ENCODE measurements around the gene CCDC167.

DNA sequence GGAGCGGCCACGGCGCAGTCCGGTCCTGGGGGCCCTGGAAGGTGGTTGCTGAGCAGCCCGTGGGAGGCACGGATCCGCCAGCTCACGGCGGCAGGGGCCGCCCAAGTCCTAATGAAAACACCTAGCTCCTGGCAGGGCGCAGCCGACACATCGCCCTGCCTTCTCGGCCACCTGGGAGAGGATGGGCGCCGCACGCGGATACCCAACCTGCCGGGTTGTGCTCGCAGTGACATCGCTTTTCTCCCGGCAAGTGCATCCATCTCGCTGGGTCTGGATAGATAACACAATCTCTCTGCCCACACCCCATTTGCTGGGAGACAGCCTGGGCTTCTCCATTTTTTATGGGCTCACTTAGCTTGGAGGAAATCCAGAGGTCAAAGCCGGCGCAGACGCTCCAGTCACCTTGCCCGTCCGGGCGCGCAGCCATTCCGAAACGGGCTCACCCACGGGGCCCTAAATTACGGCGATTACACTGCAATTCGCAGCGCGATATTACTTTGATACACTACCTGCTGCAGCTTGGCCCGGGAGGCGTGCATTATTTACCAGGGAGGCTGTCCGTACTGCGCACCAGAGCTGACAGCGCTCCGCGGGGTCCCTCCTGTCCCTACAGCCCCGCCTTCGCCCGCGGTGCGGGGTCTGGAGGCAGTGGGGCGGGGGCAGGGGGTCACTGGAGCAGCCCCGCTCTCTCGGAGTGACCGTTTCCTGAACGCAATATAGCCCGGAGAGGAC, 36.2 kb upstream of the CCDC167 start:
- TF ChIP-seq, protein P1, sequence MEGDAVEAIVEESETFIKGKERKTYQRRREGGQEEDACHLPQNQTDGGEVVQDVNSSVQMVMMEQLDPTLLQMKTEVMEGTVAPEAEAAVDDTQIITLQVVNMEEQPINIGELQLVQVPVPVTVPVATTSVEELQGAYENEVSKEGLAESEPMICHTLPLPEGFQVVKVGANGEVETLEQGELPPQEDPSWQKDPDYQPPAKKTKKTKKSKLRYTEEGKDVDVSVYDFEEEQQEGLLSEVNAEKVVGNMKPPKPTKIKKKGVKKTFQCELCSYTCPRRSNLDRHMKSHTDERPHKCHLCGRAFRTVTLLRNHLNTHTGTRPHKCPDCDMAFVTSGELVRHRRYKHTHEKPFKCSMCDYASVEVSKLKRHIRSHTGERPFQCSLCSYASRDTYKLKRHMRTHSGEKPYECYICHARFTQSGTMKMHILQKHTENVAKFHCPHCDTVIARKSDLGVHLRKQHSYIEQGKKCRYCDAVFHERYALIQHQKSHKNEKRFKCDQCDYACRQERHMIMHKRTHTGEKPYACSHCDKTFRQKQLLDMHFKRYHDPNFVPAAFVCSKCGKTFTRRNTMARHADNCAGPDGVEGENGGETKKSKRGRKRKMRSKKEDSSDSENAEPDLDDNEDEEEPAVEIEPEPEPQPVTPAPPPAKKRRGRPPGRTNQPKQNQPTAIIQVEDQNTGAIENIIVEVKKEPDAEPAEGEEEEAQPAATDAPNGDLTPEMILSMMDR (IDR thresholded peaks at IDR 0.05; ENCODE audit: low read depth, low read length), result no peak
- TF ChIP-seq POLR2A (IDR thresholded peaks at IDR 0.05; ENCODE audit: extremely low read depth, insufficient read length), result no peak
- TF ChIP-seq MYC (IDR thresholded peaks at IDR 0.05; ENCODE audit: low read depth, low read length), result no peak

Data from NB4 (cell line).